ENCODE data around the gene PNKD.

PNKD gene

DNA sequence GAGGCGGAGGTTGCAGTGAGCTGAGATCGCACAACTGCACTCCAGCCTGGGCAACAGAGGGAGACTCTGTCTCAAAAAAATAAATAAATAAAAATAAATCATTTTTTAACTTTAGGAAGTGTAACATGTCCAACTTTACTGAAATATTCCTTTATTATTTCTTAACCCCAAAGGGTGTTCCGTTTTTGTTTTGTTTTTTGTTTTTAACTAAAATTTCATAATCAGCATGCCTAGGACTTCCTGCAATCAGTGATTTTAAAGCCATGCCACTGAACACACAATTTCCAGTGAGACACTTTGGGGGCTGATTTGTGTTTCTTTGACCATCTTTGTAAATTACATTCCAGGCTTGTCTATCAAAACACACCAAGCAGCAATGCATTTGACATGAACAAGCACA is 93.4 kb downstream of the PNKD start:
- Histone ChIP-seq H3K4me3 (replicated peaks; ENCODE audit: insufficient read depth, low read length) (no peak overlapping the region), H3K27ac (replicated peaks) (no peak overlapping the region), H3K27me3 (ENCODE audit: insufficient read depth, poor library complexity, severe bottlenecking) (no peaks in the 10 kb centered on the region)
- TF ChIP-seq SPI1 (IDR thresholded peaks at IDR 0.05; ENCODE audit: borderline replicate concordance, low read depth), result no peak; the same call in 1 of the 2 replicates
- TF ChIP-seq GABPA (IDR thresholded peaks at IDR 0.05; ENCODE audit: low read depth), result no peak
- TF ChIP-seq, protein P1, sequence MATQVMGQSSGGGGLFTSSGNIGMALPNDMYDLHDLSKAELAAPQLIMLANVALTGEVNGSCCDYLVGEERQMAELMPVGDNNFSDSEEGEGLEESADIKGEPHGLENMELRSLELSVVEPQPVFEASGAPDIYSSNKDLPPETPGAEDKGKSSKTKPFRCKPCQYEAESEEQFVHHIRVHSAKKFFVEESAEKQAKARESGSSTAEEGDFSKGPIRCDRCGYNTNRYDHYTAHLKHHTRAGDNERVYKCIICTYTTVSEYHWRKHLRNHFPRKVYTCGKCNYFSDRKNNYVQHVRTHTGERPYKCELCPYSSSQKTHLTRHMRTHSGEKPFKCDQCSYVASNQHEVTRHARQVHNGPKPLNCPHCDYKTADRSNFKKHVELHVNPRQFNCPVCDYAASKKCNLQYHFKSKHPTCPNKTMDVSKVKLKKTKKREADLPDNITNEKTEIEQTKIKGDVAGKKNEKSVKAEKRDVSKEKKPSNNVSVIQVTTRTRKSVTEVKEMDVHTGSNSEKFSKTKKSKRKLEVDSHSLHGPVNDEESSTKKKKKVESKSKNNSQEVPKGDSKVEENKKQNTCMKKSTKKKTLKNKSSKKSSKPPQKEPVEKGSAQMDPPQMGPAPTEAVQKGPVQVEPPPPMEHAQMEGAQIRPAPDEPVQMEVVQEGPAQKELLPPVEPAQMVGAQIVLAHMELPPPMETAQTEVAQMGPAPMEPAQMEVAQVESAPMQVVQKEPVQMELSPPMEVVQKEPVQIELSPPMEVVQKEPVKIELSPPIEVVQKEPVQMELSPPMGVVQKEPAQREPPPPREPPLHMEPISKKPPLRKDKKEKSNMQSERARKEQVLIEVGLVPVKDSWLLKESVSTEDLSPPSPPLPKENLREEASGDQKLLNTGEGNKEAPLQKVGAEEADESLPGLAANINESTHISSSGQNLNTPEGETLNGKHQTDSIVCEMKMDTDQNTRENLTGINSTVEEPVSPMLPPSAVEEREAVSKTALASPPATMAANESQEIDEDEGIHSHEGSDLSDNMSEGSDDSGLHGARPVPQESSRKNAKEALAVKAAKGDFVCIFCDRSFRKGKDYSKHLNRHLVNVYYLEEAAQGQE (IDR thresholded peaks at IDR 0.05; ENCODE audit: insufficient replicate concordance, low read depth), result no peak
- DNase-seq (ENCODE audit: low read depth in 1 of 2, low spot score in 1 of 2), result no peak

DNA sequence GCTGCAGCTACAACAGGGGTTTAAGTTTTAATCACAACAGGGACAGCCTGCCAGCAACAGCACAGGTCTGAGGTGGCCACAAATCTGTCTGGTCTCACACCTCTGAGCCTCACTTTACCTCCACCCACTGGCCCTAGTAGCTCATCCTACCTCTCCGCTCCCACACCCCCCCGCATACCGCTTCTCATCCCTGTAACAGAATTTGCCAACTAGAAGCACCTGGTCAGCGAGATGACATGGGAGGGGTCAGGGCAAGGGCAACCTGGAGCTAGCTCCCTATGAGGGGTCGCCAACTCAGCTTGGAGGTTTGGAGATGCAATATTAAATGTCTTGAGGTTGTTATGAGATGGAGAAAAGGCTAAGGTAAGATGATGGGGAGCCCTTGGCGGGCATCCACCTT is 93.9 kb downstream of the PNKD start:
- no peak for TF ChIP-seq POLR2AphosphoS5 (IDR thresholded peaks at IDR 0.05; ENCODE audit: low read depth)
- TF ChIP-seq, protein P2, sequence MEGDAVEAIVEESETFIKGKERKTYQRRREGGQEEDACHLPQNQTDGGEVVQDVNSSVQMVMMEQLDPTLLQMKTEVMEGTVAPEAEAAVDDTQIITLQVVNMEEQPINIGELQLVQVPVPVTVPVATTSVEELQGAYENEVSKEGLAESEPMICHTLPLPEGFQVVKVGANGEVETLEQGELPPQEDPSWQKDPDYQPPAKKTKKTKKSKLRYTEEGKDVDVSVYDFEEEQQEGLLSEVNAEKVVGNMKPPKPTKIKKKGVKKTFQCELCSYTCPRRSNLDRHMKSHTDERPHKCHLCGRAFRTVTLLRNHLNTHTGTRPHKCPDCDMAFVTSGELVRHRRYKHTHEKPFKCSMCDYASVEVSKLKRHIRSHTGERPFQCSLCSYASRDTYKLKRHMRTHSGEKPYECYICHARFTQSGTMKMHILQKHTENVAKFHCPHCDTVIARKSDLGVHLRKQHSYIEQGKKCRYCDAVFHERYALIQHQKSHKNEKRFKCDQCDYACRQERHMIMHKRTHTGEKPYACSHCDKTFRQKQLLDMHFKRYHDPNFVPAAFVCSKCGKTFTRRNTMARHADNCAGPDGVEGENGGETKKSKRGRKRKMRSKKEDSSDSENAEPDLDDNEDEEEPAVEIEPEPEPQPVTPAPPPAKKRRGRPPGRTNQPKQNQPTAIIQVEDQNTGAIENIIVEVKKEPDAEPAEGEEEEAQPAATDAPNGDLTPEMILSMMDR (IDR thresholded peaks at IDR 0.05; ENCODE audit: insufficient read depth, low read length), result no peak
- TF ChIP-seq, protein P1 (IDR thresholded peaks at IDR 0.05; ENCODE audit: insufficient replicate concordance, low read depth), result no peak
- no peak for TF ChIP-seq SPI1 (IDR thresholded peaks at IDR 0.05; ENCODE audit: borderline replicate concordance, low read depth)
- no peak for TF ChIP-seq GABPA (IDR thresholded peaks at IDR 0.05; ENCODE audit: low read depth)
- Histone ChIP-seq H3K27ac (replicated peaks) (no peak overlapping the region), H3K4me3 (replicated peaks; ENCODE audit: insufficient read depth, low read length) (no peak overlapping the region), H3K27me3 (ENCODE audit: insufficient read depth, poor library complexity, severe bottlenecking) (no peaks in the 10 kb centered on the region)
- DNase-seq (ENCODE audit: low read depth in 1 of 2, low spot score in 1 of 2), result no peak

DNA sequence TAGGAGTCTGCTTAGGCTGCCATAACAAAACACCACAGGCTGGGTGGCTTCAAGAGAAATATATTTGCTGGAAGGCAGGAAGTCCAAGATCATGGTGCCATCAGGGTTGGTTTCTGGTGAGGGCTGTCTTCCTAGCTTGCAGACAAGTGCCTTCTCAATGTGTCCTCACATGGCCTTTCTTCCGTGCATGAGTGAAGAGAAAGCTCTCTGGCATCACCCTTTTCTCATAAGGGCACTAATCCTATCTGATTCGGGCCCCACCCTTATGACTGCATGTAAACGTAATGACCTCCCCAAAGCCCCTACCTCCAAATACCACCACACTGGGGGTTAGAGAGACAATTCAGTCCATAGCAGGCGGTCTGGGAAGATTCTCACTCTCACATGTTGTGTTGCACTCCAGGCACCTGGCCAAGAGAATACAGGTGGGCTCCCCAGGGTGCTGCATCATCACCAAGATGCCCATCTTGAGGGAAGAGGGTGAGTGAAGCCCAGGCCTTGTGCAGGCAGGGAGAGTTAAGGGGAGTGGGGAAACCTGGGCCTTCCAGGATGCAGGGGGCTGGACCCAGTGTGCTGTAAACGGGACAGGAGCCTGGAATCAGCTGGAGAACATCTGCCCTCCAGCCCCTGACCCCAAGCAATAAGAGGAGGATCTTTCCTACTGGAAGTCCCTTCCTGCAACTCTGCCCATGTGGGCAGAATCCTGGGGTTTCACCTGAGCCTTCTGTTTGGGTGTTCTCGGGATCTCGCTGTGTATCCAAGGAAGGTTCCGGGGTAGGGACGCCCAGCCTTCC is 96.5 kb downstream of the PNKD start:
- H3K27ac ChIP-seq (replicated peaks), result peak overlapping the region; percentile 76
- H3K27me3 ChIP-seq (ENCODE audit: insufficient read depth, poor library complexity, severe bottlenecking), result no peaks in the 10 kb centered on the region
- TF ChIP-seq POLR2AphosphoS5 (IDR thresholded peaks at IDR 0.05; ENCODE audit: low read depth), result no peak
- TF ChIP-seq, protein P2 (IDR thresholded peaks at IDR 0.05; ENCODE audit: insufficient read depth, low read length), result no peak
- no peak for TF ChIP-seq SPI1 (IDR thresholded peaks at IDR 0.05; ENCODE audit: borderline replicate concordance, low read depth)
- TF ChIP-seq, protein P1 (IDR thresholded peaks at IDR 0.05; ENCODE audit: insufficient replicate concordance, low read depth), result no peak
- TF ChIP-seq GABPA (IDR thresholded peaks at IDR 0.05; ENCODE audit: low read depth), result no peak
- peak overlapping the region; percentile 48 for H3K4me3 ChIP-seq (replicated peaks; ENCODE audit: insufficient read depth, low read length)
- DNase-seq (ENCODE audit: low read depth in 1 of 2, low spot score in 1 of 2), result no peak
